NCI-H460 (cell line): ENCODE results near the gene KRT6A. TPM values are rescaled to one million over a fixed set of nuclear protein-coding genes. Genes with fewer than 3 reads are reported as not detected.

Experiments
- DNase-seq: peaks from one replicate; pipeline ENCODE4 v3.0.0-alpha.2; 2016; ENCODE audit warnings: low read depth; ENCODE audit errors: extremely low read depth
- total RNA-seq: library from RNA; depleted of rRNA; stranded (reverse); fragments of >200 nt; shearing (Covaris generic); gene quantifications from 2 replicates; pipeline ENCODE4 v1.2.3, GENCODE V29; 2014

The KRT6A gene
- total RNA-seq, 1 experiment from 2014 or later, result not detected

DNA sequence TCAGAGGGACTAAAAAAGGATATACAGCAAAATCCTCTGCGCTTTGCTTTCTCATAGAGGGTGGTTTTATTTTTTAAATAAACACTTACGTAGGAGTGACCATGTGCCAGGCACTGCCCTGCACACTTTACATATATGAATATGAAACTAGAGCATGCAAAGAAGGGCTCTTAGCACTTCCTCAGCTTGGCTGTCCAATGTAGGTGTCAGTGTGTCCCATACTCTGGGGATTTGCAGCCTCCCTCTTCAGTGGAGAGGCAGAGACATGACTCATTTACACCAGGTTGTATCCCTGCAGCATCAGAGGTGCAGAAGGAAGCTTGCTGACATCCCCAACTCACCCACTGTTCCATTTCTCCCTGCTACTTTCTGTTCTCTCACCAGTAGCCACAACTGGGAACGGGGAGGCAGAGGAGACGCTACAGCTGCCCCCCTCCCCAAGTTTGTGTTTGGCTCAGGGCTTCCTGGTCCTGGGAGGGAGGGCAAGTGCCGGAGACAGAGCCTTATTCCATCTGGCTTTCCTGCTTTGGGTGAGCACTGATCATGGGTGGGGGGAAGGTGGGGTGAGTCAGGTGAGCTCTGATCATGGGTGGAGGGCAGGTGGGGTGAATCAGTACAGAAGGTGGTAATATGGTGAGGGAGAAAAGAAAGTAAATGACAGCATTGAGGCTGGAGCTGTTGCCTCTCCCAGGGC, 32.0 kb upstream of the KRT6A start:
- DNase-seq, result no peak

DNA sequence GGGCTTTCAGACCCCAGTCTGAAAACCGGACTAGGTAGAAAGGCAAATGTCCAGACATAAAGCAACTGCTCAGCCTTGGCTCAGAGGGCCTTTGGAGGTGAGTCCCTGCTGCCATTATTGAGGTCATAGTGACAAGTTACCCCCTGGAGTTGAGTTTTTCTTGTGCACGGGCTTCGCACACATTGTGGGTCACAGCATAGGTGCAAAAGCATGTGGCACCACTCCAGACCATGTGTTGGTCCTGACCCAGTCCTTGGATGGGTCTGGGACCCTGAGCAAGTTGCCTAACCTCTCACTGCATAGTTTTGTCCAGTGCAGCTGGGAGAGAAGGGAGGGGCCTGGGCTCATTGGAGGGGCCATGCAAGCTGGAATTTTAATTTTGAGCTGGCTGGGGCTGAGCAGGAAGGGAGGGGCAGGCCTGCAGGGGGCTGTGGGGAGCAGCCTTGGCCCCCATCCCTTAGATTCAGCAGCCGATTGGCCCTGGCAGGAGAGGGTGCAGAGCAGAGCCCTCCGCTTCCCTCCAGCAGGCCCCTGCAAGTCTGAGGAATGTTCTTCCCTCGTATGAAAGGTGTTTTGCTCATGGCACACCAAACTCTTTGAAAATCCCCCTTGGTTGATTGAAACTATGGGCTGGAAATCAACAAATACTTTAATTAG, 31.3 kb upstream of the KRT6A start:
- DNase-seq, result no peak

DNA sequence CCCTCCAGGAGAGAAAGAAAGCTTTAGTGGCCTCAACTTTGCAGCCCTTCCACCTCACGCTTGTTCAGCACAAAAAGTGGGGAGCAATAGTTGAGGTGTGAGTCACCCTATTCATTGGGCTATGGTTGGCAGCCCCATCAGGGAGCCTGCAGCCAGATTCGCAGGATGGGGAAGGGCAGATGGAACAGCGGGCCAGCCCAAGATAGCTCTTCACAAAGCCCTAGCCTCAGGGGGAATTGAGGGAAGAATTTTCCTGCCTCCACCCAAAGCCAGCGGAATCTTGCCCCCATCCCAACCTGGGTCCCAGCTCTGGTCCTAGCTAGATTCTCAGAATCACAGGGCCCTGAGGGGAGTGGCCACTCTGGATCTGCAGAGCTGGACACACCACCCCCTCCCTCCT, 30.8 kb upstream of the KRT6A start:
- DNase-seq, result no peak

DNA sequence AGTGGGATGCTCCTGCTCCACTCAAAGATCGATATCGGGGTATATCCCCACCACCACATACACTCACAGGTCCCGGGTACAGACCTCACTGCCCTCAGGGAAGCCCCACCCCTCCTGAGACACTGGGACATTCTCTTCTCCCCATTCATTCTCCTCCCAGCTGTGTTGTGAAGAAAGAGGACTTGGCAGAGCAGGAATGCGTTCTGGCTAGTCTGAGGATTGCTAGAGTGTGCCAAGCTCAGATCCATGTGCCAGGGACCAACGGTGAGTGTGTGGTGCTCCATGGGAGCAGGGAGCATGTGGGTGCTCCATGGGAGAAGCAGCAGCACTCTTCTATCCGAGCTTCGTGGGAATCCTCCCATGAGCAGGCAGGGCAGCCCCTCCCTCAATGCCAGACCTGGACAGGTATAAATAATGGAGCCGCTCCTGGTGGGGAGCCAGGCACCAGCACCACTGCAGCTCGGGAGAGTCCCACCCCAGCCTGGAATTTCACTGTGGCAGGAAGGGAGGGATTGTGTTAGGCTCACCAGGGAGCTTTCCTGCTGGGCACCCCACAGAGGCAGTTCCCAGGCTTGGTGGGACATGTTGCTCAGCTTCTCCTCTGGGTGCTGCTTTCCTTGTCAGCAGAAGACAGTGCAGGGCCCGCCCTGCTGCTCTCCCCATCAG, 29.4 kb upstream of the KRT6A start:
- DNase-seq, result no peak

DNA sequence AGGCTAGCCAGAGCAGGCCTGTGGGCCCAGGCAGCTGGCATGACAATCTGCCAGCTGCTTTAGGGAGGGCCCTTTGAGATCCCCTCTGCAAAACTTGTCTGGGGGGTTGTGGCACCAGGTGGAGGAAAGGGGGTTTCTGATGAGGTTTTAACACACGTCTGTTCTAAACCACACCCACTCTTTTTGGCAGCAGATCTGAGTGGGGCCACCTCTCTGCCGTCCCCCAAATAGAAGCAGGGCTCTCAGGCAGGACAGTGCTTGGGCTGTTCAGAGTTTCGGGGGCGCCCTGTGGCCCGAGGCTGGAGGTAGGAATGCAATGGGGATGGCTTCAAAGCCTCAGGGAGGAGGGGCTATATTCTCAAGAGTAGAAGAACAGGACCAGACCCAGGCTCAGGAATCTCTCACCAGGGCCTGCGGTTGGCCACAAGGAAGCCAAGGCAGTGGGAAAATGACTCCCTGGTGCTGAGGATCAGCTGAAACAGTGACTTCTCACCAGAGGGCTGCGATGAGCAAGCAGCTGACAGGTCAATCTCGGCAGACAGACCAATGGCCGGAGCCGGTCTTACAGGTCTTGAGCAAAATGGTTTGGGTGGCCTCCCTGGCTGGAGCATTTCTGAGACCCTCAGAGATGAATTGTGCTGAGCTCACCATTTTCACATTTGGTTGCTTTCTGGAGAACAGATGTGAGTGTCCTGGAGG, 28.7 kb upstream of the KRT6A start:
- no peak for DNase-seq

DNA sequence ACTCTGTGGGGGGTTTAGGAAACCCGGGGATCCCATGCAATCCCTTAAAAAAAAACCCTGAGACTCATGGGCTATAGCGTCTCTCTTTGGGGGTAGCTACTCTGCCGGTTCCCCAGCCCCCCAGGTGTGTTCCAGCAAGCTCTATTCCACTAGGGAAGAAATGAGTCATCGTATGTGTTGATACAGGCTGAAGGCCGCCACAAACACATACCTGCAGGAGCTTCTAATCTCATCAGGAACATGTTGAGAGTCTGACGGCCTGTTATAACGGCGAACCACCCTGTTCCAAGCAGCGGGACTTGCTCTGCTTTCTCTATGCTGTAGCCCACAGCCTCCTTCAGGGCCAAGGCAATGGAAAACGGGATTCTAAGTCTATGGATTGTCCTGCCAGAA, 28.1 kb upstream of the KRT6A start:
- no peak for DNase-seq

DNA sequence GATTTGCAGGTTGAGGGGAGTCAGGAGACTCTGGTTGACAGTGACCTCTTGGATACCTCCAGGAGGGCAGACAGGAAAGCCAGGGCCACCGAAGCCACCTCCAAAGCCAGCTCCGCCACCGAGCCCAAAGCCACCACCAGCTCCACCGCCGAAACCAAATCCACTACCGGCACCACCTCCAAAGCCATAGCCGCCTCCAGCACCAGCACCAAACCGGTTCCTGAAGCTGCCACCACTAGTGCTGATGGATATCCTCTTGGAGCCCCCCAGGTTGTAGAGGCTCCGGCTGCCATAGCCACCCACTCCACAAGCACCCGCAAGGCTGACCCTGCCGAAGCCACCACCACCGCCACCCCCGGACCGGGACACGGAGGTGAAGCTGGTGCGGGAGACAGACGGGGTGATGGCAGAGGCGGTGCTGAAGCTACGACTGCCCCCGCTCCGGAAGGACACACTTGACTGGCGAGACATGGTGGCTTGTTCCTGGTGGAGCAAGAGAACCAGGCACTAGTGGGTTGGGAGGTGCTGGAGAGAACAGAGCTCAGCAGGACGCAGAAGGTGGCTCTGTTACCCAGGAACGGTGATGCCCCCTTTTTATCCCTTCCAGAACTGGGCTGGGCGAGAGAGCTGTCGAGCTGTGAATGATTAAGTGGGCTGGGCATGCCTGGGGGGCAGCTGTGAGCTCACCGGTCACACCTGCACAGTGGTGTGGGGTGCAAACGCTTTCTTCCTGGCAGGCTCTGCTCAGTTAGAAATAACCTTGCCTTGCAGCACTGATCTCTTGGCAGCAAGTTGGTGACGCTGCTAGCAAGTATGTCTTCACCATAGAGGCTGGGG, 27.0 kb upstream of the KRT6A start, which contains the start of gene KRT5:
Gene KRT5, minus strand, starts transcription at position 569 of the 837 bp plus-strand sequence. Its CDS starts 98 bp downstream, at position 471.
- DNase-seq, result no peak

DNA sequence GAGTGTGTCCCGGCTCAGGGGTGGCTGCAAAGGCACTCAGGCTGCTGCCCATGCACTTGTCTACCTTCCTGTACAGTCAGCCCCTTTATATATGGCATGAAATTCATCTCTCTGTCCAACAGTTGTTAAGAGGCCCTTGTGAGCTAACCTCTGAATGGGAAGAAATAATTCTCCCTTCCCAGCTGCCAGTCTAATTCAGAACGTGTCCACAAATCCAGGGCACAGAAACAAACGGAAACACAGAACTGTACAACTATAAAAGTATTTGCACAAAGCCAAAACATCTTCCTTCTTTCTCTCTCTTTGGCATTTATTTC, 26.3 kb upstream of the KRT6A start:
- no peak for DNase-seq

DNA sequence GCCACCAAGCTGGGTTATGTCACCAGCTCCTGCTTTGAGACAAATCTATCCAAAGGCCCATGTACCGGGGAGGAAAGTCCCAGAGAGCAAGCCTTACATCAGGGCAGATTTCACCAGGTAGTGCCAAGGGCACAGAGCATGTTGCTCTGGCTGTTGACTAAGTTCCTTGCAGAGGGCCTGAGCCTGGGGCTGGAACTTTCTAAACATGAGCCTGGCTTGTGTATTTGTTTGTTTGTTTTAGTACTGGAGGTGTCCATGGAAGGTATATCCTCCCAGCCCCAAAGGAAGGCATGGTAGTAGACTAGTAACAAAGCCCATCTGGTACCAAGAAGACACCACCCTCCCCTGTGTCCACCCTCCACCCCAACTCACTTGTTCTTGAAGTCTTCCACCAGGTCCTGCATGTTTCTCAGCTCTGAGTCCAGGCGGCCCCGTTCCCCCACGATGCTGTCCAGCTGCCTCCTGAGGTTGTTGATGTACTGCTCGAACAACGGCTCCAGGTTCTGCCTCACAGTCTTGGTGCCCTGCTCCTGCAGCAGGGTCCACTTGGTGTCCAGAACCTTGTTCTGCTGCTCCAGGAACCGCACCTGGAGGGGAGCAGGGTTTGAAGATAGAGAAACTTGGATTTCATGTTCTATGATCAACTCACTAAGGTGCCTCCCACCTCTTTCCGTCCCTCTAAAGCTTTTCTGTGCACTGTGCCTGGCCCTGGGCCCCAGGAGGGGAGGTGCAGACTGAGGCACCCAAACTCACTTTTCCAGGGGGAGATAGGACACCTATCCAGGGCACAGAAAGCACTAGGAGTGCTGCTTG, 25.7 kb upstream of the KRT6A start:
- DNase-seq, result no peak

DNA sequence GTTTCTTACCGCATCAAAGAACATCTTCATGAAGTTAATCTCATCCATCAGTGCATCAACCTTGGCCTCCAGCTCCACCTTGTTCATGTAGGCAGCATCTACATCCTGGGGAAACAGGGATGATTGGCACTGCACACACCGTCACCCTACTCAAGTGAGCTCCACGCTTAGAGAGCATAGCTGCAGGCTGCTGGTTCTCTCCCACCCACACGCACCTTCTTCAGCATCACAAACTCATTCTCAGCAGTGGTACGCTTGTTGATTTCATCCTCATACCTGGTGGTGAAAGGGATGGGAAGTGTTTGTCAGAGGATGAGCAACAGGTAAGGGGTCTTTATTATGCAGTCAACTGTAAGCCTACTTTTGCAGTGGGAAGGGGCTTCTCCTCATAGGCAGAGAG, 24.8 kb upstream of the KRT6A start:
- no peak for DNase-seq

DNA sequence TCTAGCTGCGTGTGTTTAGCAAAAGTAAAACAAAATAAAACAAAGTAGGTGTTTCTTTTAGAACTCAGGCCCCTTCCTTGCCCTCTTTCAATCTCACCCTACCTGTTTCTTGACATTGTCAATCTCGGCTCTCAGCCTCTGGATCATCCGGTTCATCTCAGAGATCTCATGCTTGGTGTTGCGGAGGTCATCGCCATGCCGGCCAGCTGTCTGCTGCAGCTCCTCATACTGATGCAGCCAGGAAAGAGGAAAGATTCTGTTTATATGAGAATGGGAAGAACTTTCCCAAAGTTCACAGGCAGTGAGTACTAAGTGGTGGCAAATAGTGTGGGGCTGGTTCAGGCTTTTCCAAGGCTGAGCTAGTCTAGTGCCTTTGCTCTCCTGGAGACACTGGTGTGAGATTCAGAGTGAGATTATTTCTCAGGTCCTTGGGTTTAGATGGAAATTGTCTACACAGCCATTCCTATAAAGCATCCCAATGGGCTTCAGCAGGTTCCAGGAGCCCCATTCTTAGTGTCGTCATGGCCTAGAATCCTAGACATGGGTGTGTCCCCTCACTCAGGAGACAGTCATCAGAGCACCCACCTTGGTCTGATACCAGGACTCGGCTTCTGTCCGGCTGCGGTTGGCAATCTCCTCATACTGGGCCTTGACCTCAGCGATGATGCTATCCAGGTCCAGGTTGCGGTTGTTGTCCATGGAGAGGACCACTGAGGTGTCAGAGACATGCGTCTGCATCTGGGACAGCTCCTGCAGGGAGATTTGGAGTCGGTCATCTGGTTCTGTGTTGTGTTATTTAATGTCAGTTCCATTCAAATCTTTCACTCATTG, 24.2 kb upstream of the KRT6A start:
- DNase-seq, result no peak

- DNase-seq, result no peak
Observed at GRCh38 chr12:52515927-52516831, 23.1 kb upstream of the KRT6A start.

DNA sequence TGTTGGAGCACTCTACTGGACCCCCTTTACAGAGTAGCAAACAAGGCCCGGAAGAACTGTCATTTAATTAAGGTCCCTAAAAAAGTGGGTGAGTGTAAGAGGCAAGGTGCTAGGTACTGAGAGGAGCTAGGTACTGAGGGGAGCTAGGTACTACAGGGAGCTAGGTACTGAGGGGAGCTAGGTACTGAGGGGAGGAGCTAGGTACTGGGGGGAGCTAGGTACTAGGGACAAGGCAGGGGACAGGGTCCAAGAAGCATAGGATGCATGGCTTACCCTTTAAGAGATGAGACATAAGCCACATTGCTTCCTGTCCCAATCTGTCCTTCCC, 22.2 kb upstream of the KRT6A start:
- DNase-seq, result no peak

DNA sequence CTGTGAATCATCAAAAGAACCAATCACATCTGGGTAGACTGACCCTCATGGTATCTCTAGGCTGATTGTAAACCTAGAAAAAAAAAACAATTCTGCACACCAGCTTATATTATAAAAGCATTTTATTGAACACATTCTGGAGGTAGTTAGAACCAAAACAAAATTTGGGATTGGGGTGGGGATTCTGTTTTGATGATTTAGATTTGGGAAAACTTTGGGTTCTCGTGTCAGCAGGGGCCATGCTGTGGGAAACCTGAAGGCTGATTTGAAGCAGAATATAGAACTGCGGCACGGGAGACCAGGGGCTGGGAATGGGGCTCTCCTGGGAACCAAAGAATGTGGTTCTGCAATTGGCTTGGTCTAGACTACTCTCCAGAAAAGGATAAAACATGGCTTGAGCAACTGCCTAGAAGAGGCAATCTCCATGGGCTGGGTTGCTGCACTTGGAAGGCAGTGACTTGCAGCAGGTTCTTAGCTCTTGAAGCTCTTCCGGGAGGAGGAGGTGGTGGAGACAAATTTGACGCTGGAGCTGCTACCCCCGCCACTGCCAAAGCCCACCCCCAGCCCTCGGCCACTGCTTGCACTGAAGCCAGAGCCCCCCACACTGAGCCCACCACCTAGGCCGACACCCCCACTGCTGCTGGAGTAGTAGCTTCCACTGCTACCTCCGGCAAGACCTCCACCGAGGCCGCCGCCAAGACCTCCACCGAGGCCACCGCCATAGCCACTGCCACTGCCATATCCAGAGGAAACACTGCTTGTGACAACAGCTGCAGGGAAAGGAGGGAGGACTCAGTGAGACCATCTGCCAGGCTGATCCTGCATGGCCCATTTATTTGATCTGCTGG, 21.6 kb upstream of the KRT6A start:
- DNase-seq, result no peak

DNA sequence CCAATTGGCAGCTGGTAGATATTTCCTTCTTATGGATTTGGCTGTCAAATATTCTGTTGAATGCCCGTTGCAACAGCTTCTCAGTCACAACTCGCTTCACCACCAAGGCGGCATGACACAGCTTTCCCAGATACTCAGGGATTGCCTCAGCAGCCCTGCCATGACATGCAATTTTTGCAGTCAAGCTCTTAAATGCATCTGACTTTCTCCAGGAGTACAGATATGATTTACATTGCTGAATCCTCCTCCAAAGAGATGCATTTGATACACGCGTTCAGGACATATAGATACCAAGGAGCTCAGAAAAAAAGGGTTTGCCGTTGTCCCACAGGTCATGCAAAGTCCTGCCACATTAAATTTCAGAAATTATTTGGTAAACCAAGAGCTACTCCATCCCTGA, 20.7 kb upstream of the KRT6A start:
- DNase-seq, result no peak

- DNase-seq, result no peak
Observed at GRCh38 chr12:52508211-52508610, 15.2 kb upstream of the KRT6A start.
